ENCODE results near the gene RNF157.

Gene RNF157

DNA sequence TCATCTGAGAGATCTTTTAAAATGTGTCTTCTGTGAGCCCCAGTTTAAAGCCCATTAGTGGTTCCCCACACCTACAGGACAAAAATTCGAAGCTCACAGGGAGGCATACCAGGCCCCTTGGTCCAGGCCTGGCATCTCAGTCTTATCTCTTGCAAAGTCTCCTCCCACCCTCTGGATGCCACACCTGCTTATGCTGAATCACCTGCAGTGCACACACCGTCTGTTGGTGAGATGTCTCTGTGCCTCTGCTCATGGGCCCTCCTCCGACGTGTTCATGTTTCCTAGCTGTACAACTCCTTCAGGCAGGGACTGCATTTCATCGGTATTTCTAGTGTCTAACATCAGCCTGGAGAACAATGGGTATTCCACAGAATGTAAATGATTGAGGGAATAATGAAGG is 41.6 kb downstream of the RNF157 start:
- H2BK15ac ChIP-seq (replicated peaks; ENCODE audit: low read depth) = no peak overlapping the region
- H3K9ac ChIP-seq (ENCODE audit: low read length) = no peak overlapping the region
- H2BK5ac ChIP-seq (ENCODE audit: low read length) = no peak overlapping the region
- H3K4me2 ChIP-seq (ENCODE audit: low read length) = no peak overlapping the region
- H3K4ac ChIP-seq (ENCODE audit: low read depth, low read length) = no peak overlapping the region
- no peak overlapping the region for H4K8ac ChIP-seq (ENCODE audit: low read depth, low read length)
- H3K56ac ChIP-seq (ENCODE audit: low read length) = no peak overlapping the region
- H3K27ac ChIP-seq (ENCODE audit: low read depth, low read length) = no peak overlapping the region
- no peak overlapping the region for H2AK5ac ChIP-seq (ENCODE audit: low read length)
- no peak overlapping the region for H3K23ac ChIP-seq (ENCODE audit: low read length)
- no CpG with 5 or more reads among the region's 5 CpGs for WGBS (ENCODE audit: extremely low coverage, insufficient coverage, low lambda C conversion rate)
- no peaks in the 10 kb centered on the region for H3K79me2 ChIP-seq (ENCODE audit: control insufficient read depth, insufficient read depth, low read length)
- no peaks in the 10 kb centered on the region for H3K36me3 ChIP-seq (ENCODE audit: control insufficient read depth, insufficient read depth, low read length)
- H3K4me1 ChIP-seq (ENCODE audit: control insufficient read depth, low read depth, low read length) = no peaks in the 10 kb centered on the region
- H3K4me3 ChIP-seq (ENCODE audit: low read length) = no peak overlapping the region
- no peak overlapping the region for H4K5ac ChIP-seq (ENCODE audit: low read length)
- H3K79me1 ChIP-seq (ENCODE audit: low read length) = no peaks in the 10 kb centered on the region
- no peak overlapping the region for H3K18ac ChIP-seq (ENCODE audit: low read length)
- no peaks in the 10 kb centered on the region for H3K27me3 ChIP-seq (ENCODE audit: insufficient read depth, low read length, poor library complexity)
- DNase-seq = no peak
- no peak overlapping the region for H2BK120ac ChIP-seq (ENCODE audit: low read depth, low read length)

DNA sequence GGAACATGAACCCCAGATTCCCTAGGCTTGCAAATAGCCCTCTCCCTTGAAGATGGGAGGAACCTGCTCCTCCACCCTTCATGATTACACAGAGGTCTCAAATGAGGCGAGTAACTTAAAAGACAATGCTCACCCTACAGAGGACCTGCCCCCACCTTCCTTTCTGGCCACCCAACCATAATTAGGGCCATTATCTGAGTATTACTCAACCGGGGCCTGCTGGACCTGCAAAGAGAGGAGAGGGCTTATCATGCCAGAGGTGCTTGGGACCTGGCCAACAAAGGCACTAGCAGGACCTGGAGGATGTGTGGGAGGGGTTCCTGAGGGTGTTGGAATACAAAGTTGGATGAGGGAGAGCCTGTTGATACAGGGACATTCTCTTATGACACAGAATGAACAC is 42.4 kb downstream of the RNF157 start:
- Histone ChIP-seq H4K5ac (ENCODE audit: low read length) (no peak overlapping the region), H3K4me3 (ENCODE audit: low read length) (no peak overlapping the region), H3K18ac (ENCODE audit: low read length) (no peak overlapping the region), H3K4me1 (ENCODE audit: control insufficient read depth, low read depth, low read length) (no peaks in the 10 kb centered on the region), H3K27ac (ENCODE audit: low read depth, low read length) (no peak overlapping the region), H2BK120ac (ENCODE audit: low read depth, low read length) (no peak overlapping the region), H4K8ac (ENCODE audit: low read depth, low read length) (no peak overlapping the region), H2BK5ac (ENCODE audit: low read length) (no peak overlapping the region), H3K79me2 (ENCODE audit: control insufficient read depth, insufficient read depth, low read length) (no peaks in the 10 kb centered on the region), H3K56ac (ENCODE audit: low read length) (no peak overlapping the region), H3K36me3 (ENCODE audit: control insufficient read depth, insufficient read depth, low read length) (no peaks in the 10 kb centered on the region), H3K4me2 (ENCODE audit: low read length) (no peak overlapping the region), H3K4ac (ENCODE audit: low read depth, low read length) (no peak overlapping the region), H3K9ac (ENCODE audit: low read length) (no peak overlapping the region), H2AK5ac (ENCODE audit: low read length) (no peak overlapping the region), H2BK15ac (replicated peaks; ENCODE audit: low read depth) (no peak overlapping the region), H3K27me3 (ENCODE audit: insufficient read depth, low read length, poor library complexity) (no peaks in the 10 kb centered on the region), H3K23ac (ENCODE audit: low read length) (no peak overlapping the region), H3K79me1 (ENCODE audit: low read length) (no peaks in the 10 kb centered on the region)
- no peak for DNase-seq
- no CpG with 5 or more reads among the region's 2 CpGs for WGBS (ENCODE audit: extremely low coverage, insufficient coverage, low lambda C conversion rate)

DNA sequence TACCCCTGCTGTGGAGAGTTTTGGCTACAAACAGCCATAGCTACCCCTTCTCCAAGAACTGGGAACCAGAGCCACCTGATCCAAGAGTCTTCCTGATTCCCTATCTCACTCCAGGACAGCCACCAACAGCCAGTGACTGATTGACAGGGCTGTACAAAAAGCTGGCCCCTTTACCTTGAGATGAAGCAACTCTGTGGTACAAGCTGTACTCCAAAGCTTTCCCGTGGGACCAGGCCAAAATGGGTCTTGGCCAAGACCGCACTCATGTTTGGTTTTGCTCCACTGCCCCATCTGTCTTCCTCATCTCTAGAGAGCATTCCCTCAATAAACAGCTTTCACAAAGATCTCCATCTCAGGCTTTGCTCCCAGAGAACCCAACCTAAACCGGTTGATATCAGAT is 43.6 kb downstream of the RNF157 start:
- Histone ChIP-seq H3K4me3 (ENCODE audit: low read length) (no peak overlapping the region), H3K9ac (ENCODE audit: low read length) (no peak overlapping the region), H3K79me1 (ENCODE audit: low read length) (no peaks in the 10 kb centered on the region), H3K27me3 (ENCODE audit: insufficient read depth, low read length, poor library complexity) (no peaks in the 10 kb centered on the region), H4K8ac (ENCODE audit: low read depth, low read length) (no peak overlapping the region), H3K4me1 (ENCODE audit: control insufficient read depth, low read depth, low read length) (no peaks in the 10 kb centered on the region), H2BK120ac (ENCODE audit: low read depth, low read length) (no peak overlapping the region), H3K4ac (ENCODE audit: low read depth, low read length) (no peak overlapping the region), H3K18ac (ENCODE audit: low read length) (no peak overlapping the region), H3K36me3 (ENCODE audit: control insufficient read depth, insufficient read depth, low read length) (no peaks in the 10 kb centered on the region), H3K56ac (ENCODE audit: low read length) (no peak overlapping the region), H3K27ac (ENCODE audit: low read depth, low read length) (no peak overlapping the region), H3K4me2 (ENCODE audit: low read length) (no peak overlapping the region), H2AK5ac (ENCODE audit: low read length) (no peak overlapping the region), H3K79me2 (ENCODE audit: control insufficient read depth, insufficient read depth, low read length) (no peaks in the 10 kb centered on the region), H4K5ac (ENCODE audit: low read length) (no peak overlapping the region), H2BK5ac (ENCODE audit: low read length) (no peak overlapping the region), H3K23ac (ENCODE audit: low read length) (no peak overlapping the region), H2BK15ac (replicated peaks; ENCODE audit: low read depth) (no peak overlapping the region)
- no CpG with 5 or more reads among the region's 3 CpGs for WGBS (ENCODE audit: extremely low coverage, insufficient coverage, low lambda C conversion rate)
- DNase-seq = no peak

DNA sequence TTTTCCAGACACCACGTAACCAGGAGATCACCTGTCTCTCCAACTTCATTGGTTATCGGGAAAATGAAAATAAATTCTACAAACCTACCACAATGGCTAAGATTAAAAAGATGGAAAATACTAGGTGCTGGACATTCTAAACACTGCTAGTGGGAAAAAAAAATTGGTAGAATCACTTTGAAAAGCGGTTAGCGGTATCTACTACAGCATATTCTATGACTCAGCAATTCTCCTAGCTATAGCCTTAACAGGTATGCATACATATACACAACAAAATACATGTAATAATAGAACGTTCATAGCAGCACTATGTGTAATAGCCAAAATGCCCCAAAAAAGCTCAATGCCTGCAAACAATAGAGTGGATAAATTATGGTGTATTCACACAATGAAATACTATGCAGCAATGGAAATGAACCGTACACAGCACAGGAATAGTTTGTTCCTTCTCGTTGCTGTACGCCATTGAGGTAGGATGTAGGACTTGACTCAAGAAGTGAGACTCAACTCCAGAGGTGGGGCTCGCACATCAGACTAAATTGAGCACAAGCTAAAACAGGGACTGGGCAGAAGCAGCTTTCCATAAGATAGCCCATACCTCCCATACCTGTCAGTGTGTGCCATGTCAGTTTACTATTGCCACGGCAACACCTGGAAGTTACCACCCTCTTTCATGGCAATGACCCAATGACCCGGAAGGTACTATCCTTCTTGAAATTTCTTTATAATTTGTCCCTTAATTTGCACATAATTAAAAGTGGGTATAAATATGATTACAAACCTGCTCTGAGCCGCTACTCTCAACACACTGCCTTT is 44.8 kb downstream of the RNF157 start:
- Histone ChIP-seq H3K36me3 (ENCODE audit: control insufficient read depth, insufficient read depth, low read length) (no peaks in the 10 kb centered on the region), H3K18ac (ENCODE audit: low read length) (no peak overlapping the region), H2BK5ac (ENCODE audit: low read length) (no peak overlapping the region), H4K5ac (ENCODE audit: low read length) (no peak overlapping the region), H3K27me3 (ENCODE audit: insufficient read depth, low read length, poor library complexity) (no peaks in the 10 kb centered on the region), H3K56ac (ENCODE audit: low read length) (no peak overlapping the region), H3K9ac (ENCODE audit: low read length) (no peak overlapping the region), H3K23ac (ENCODE audit: low read length) (no peak overlapping the region), H3K79me2 (ENCODE audit: control insufficient read depth, insufficient read depth, low read length) (no peaks in the 10 kb centered on the region), H2AK5ac (ENCODE audit: low read length) (no peak overlapping the region), H3K4me3 (ENCODE audit: low read length) (no peak overlapping the region), H2BK15ac (replicated peaks; ENCODE audit: low read depth) (no peak overlapping the region), H2BK120ac (ENCODE audit: low read depth, low read length) (no peak overlapping the region), H3K4me1 (ENCODE audit: control insufficient read depth, low read depth, low read length) (no peaks in the 10 kb centered on the region), H3K27ac (ENCODE audit: low read depth, low read length) (no peak overlapping the region), H3K79me1 (ENCODE audit: low read length) (no peaks in the 10 kb centered on the region), H3K4ac (ENCODE audit: low read depth, low read length) (no peak overlapping the region), H3K4me2 (ENCODE audit: low read length) (no peak overlapping the region), H4K8ac (ENCODE audit: low read depth, low read length) (no peak overlapping the region)
- no CpG with 5 or more reads among the region's 12 CpGs for WGBS (ENCODE audit: extremely low coverage, insufficient coverage, low lambda C conversion rate)
- DNase-seq = no peak

DNA sequence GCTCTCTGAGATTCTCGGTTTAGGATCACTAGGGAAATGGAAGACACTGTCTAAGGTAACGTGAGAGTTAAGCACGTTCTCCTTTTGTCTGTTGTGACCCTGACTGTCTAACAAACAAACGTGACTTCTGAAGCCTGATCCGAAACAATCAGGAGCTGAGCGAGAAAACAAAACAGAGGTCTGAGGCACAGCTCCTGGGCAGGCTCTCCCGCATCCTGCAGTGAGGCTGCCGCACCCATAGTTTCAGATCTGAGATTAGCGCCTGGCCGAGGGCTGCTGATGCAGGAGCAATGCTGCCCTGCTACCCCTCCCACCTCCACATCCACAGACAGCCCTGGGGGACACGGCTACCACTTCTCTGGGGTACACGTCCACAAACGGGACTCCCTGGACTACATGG is 46.7 kb downstream of the RNF157 start:
- no peaks in the 10 kb centered on the region for H3K79me2 ChIP-seq (ENCODE audit: control insufficient read depth, insufficient read depth, low read length)
- no peak overlapping the region for H4K5ac ChIP-seq (ENCODE audit: low read length)
- H4K8ac ChIP-seq (ENCODE audit: low read depth, low read length) = no peak overlapping the region
- no peak overlapping the region for H3K4me2 ChIP-seq (ENCODE audit: low read length)
- H3K27me3 ChIP-seq (ENCODE audit: insufficient read depth, low read length, poor library complexity) = no peaks in the 10 kb centered on the region
- no peak overlapping the region for H2AK5ac ChIP-seq (ENCODE audit: low read length)
- H3K23ac ChIP-seq (ENCODE audit: low read length) = no peak overlapping the region
- H3K36me3 ChIP-seq (ENCODE audit: control insufficient read depth, insufficient read depth, low read length) = no peaks in the 10 kb centered on the region
- no peak overlapping the region for H3K18ac ChIP-seq (ENCODE audit: low read length)
- DNase-seq = no peak
- no peaks in the 10 kb centered on the region for H3K79me1 ChIP-seq (ENCODE audit: low read length)
- H3K56ac ChIP-seq (ENCODE audit: low read length) = no peak overlapping the region
- no peak overlapping the region for H2BK120ac ChIP-seq (ENCODE audit: low read depth, low read length)
- H2BK5ac ChIP-seq (ENCODE audit: low read length) = no peak overlapping the region
- H3K4me1 ChIP-seq (ENCODE audit: control insufficient read depth, low read depth, low read length) = no peaks in the 10 kb centered on the region
- no peak overlapping the region for H3K4ac ChIP-seq (ENCODE audit: low read depth, low read length)
- WGBS (ENCODE audit: extremely low coverage, insufficient coverage, low lambda C conversion rate) = no CpG with 5 or more reads among the region's 13 CpGs
- H2BK15ac ChIP-seq (replicated peaks; ENCODE audit: low read depth) = no peak overlapping the region
- H3K27ac ChIP-seq (ENCODE audit: low read depth, low read length) = no peak overlapping the region
- H3K4me3 ChIP-seq (ENCODE audit: low read length) = no peak overlapping the region
- H3K9ac ChIP-seq (ENCODE audit: low read length) = no peak overlapping the region

DNA sequence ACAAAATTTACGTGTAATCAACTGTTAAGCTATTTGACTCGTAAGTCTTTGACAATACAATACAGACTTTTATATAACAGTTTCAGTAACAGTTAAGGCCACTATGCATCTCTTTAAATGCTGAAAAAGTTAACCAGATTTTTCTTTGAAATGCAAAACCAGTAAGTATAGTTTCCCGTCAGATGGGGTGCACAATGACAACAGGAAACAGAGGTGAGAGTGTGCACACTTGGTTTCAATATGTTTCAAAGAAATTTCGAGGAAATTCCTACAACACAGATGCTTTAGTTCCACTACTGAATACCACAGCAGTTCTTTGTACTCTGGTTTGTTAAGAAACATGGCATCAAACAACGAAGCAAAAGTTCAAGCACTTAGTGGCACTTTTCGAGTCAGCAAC is 48.4 kb downstream of the RNF157 start:
- no peak overlapping the region for H3K4me2 ChIP-seq (ENCODE audit: low read length)
- H3K4ac ChIP-seq (ENCODE audit: low read depth, low read length) = no peak overlapping the region
- H2BK15ac ChIP-seq (replicated peaks; ENCODE audit: low read depth) = no peak overlapping the region
- H2AK5ac ChIP-seq (ENCODE audit: low read length) = no peak overlapping the region
- no CpG with 5 or more reads among the region's 6 CpGs for WGBS (ENCODE audit: extremely low coverage, insufficient coverage, low lambda C conversion rate)
- no peaks in the 10 kb centered on the region for H3K79me1 ChIP-seq (ENCODE audit: low read length)
- no peak overlapping the region for H2BK5ac ChIP-seq (ENCODE audit: low read length)
- H4K8ac ChIP-seq (ENCODE audit: low read depth, low read length) = no peak overlapping the region
- no peak overlapping the region for H3K56ac ChIP-seq (ENCODE audit: low read length)
- no peak overlapping the region for H2BK120ac ChIP-seq (ENCODE audit: low read depth, low read length)
- no peak overlapping the region for H3K9ac ChIP-seq (ENCODE audit: low read length)
- H3K79me2 ChIP-seq (ENCODE audit: control insufficient read depth, insufficient read depth, low read length) = no peaks in the 10 kb centered on the region
- H3K4me1 ChIP-seq (ENCODE audit: control insufficient read depth, low read depth, low read length) = no peaks in the 10 kb centered on the region
- H3K18ac ChIP-seq (ENCODE audit: low read length) = no peak overlapping the region
- H3K23ac ChIP-seq (ENCODE audit: low read length) = no peak overlapping the region
- H3K36me3 ChIP-seq (ENCODE audit: control insufficient read depth, insufficient read depth, low read length) = no peaks in the 10 kb centered on the region
- no peak for DNase-seq
- H4K5ac ChIP-seq (ENCODE audit: low read length) = no peak overlapping the region
- H3K27me3 ChIP-seq (ENCODE audit: insufficient read depth, low read length, poor library complexity) = no peaks in the 10 kb centered on the region
- H3K4me3 ChIP-seq (ENCODE audit: low read length) = no peak overlapping the region
- H3K27ac ChIP-seq (ENCODE audit: low read depth, low read length) = no peak overlapping the region
